GM12878 (cell line): ENCODE results near the gene CNTRL.

Experiments used
- BHLHE40 ChIP-seq, 2 experiments: fragments of 450-650 bp in 1 of 2; IDR thresholded peaks; 2 replicates each; pipeline ENCODE4 v1.6.1; 2011 to 2017; ENCODE audit warnings: low read depth in 2 of 2, borderline replicate concordance in 1 of 2, improper control_type of control experiment in 1 of 2, low read length in 1 of 2, mild to moderate bottlenecking in 1 of 2
- NR2C2 ChIP-seq: IDR thresholded peaks from 2 replicates; pipeline ENCODE4 v1.6.1; 2011; ENCODE audit warnings: borderline replicate concordance, low read depth; ENCODE audit not compliant: control insufficient read depth, insufficient read length
- POLR2A ChIP-seq: IDR thresholded peaks from 2 replicates; pipeline ENCODE4 v1.6.1; 2011; ENCODE audit warnings: low read depth, mild to moderate bottlenecking, low read length
- POLR2AphosphoS5 ChIP-seq: IDR thresholded peaks from 2 replicates; pipeline ENCODE4 v1.6.1; 2011; ENCODE audit warnings: mild to moderate bottlenecking, low read length, inconsistent platforms
- SPI1 ChIP-seq: IDR thresholded peaks from 2 replicates; pipeline ENCODE4 v1.6.1; 2011; ENCODE audit warnings: low read depth, mild to moderate bottlenecking, low read length, moderate library complexity, borderline replicate concordance; ENCODE audit not compliant: insufficient read depth
- TF ChIP-seq, protein P1 (sequence below): IDR thresholded peaks from 2 replicates; pipeline ENCODE4 v1.6.1; 2011; ENCODE audit warnings: mild to moderate bottlenecking, low read depth, low read length, moderate library complexity; ENCODE audit not compliant: insufficient replicate concordance
- TF ChIP-seq, protein P2 (sequence below), 3 experiments: IDR thresholded peaks in 2 of 3; conservative IDR thresholded peaks in 1 of 3; 2 replicates each; pipeline ENCODE4 v1.5.1; 2011; ENCODE audit warnings: low read depth in 3 of 3, low read length in 3 of 3, mild to moderate bottlenecking in 3 of 3, control low read depth in 2 of 3, moderate library complexity in 2 of 3, inconsistent platforms in 1 of 3, mixed read lengths in 1 of 3; ENCODE audit not compliant: control insufficient read depth in 2 of 3, insufficient read depth in 1 of 3; ENCODE audit errors: extremely low read depth in 1 of 3
- TF ChIP-seq, protein P3 (sequence below): IDR thresholded peaks from 2 replicates; pipeline ENCODE4 v1.6.1; 2011; ENCODE audit warnings: low read depth, mild to moderate bottlenecking, low read length, moderate library complexity, borderline replicate concordance; ENCODE audit errors: extremely low read depth

DNA sequence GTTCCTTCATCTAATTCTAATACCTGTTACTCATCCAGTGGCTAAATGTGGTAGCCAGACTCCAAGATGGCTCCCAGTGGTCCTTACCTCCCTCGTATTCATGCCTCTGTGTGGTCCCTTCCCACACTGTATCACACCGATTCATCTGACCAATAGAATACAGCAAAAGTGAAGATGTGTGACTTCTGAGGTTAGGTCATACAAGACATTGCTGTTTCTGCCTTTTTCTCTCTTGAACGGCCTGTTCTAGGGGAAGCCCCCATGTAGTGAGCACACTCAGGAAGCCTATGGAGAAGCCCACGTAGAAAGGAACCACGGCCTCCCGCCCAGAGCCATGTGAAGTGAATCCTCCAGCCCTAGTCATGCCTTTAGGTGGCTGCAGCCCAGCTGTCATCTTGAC lies 15.2 kb upstream of the CNTRL start:
- TF ChIP-seq, protein P1, sequence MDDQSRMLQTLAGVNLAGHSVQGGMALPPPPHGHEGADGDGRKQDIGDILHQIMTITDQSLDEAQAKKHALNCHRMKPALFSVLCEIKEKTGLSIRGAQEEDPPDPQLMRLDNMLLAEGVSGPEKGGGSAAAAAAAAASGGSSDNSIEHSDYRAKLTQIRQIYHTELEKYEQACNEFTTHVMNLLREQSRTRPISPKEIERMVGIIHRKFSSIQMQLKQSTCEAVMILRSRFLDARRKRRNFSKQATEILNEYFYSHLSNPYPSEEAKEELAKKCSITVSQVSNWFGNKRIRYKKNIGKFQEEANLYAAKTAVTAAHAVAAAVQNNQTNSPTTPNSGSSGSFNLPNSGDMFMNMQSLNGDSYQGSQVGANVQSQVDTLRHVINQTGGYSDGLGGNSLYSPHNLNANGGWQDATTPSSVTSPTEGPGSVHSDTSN, result no peak
- TF ChIP-seq, protein P2, sequence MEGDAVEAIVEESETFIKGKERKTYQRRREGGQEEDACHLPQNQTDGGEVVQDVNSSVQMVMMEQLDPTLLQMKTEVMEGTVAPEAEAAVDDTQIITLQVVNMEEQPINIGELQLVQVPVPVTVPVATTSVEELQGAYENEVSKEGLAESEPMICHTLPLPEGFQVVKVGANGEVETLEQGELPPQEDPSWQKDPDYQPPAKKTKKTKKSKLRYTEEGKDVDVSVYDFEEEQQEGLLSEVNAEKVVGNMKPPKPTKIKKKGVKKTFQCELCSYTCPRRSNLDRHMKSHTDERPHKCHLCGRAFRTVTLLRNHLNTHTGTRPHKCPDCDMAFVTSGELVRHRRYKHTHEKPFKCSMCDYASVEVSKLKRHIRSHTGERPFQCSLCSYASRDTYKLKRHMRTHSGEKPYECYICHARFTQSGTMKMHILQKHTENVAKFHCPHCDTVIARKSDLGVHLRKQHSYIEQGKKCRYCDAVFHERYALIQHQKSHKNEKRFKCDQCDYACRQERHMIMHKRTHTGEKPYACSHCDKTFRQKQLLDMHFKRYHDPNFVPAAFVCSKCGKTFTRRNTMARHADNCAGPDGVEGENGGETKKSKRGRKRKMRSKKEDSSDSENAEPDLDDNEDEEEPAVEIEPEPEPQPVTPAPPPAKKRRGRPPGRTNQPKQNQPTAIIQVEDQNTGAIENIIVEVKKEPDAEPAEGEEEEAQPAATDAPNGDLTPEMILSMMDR (IDR thresholded peaks at IDR 0.05 in 2 of 3, conservative IDR thresholded peaks at IDR 0.05 in 1 of 3; ENCODE audit: control insufficient read depth in 2 of 3, extremely low read depth in 1 of 3, insufficient read depth in 1 of 3, low read depth in 3 of 3, low read length in 3 of 3), result no peak
- TF ChIP-seq POLR2A (no peak), BHLHE40 (IDR thresholded peaks at IDR 0.05; ENCODE audit: borderline replicate concordance in 1 of 2, low read depth in 2 of 2, low read length in 1 of 2) (no peak), SPI1 (no peak), POLR2AphosphoS5 (no peak), NR2C2 (no peak)
- TF ChIP-seq, protein P3, sequence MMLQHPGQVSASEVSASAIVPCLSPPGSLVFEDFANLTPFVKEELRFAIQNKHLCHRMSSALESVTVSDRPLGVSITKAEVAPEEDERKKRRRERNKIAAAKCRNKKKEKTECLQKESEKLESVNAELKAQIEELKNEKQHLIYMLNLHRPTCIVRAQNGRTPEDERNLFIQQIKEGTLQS, result no peak
